Upper lobe of right lung (tissue), 1 donor: ENCODE data around the gene SH3BGRL2. TPM values are rescaled to one million over a fixed set of nuclear protein-coding genes. Genes with fewer than 3 reads are reported as not detected.

Experiments
- ATAC-seq: fragments of 200-7000 bp; cut with Tn5 transposase; one replicate; pipeline ENCODE4 v1.9.1; 2020; ENCODE audit warnings: mild to moderate bottlenecking, moderate library complexity
- DNase-seq: peaks from one replicate; pipeline ENCODE4 v3.0.0-alpha.2; 2020
- H3K27ac ChIP-seq: fragments of 200-600 bp; one replicate; pipeline ENCODE4 v1.8.0; 2022
- H3K27me3 ChIP-seq: fragments of 200-600 bp; one replicate; pipeline ENCODE4 v1.8.0; 2022; ENCODE audit warnings: mild to moderate bottlenecking
- H3K36me3 ChIP-seq: fragments of 200-600 bp; one replicate; pipeline ENCODE4 v1.8.0; 2022
- H3K4me1 ChIP-seq: fragments of 200-600 bp; one replicate; pipeline ENCODE4 v1.8.0; 2022
- H3K4me3 ChIP-seq: fragments of 200-600 bp; one replicate; pipeline ENCODE4 v1.8.0; 2022; ENCODE audit warnings: mild to moderate bottlenecking
- H3K9me3 ChIP-seq: fragments of 200-600 bp; one replicate; pipeline ENCODE4 v1.8.0; 2022
- CTCF ChIP-seq: fragments of 200-600 bp; IDR thresholded peaks from one replicate; pipeline ENCODE4 v1.8.0; 2022; ENCODE audit warnings: antibody characterized with exemption
- intact Hi-C: fragments of 100-400 bp; cut with DNase I; formaldehyde crosslinking; loops from one replicate; pipeline ENCODE4 v1.11.0; 2022
- total RNA-seq: library from RNA; stranded (reverse); fragmentation: NEBNext Ultra II Directional; extraction: Animal tissue kit (Norgen Biotek cat#: 25700); gene quantifications from one replicate; pipeline ENCODE4 v1.2.1, GENCODE V29; 2021
- donor health status: DM: no; HTN: yes; CAD: no; lungs with severe emphysema.

SH3BGRL2 gene
- total RNA-seq, 1 donor from 2014 or later, result 33.9 TPM

GRCh38 chr6:79609225-79609595 lies 21.9 kb upstream of the SH3BGRL2 start:
- H3K27me3 ChIP-seq, result no peaks in the 10 kb centered on the region
- no peaks in the 10 kb centered on the region for H3K9me3 ChIP-seq
- no peak for TF ChIP-seq CTCF
- no peak overlapping the region for H3K27ac ChIP-seq
- ATAC-seq (no peak), DNase-seq (no peak)
- H3K36me3 ChIP-seq, result no peaks in the 10 kb centered on the region
- H3K4me3 ChIP-seq, result no peak overlapping the region
- intact Hi-C loops, result no loop called here
- no peaks in the 10 kb centered on the region for H3K4me1 ChIP-seq

GRCh38 chr6:79610306-79611009 lies 20.7 kb upstream of the SH3BGRL2 start:
- no peak for ATAC-seq
- Histone ChIP-seq H3K4me1 (no peaks in the 10 kb centered on the region), H3K36me3 (no peaks in the 10 kb centered on the region), H3K4me3 (no peak overlapping the region), H3K27me3 (no peaks in the 10 kb centered on the region), H3K9me3 (no peaks in the 10 kb centered on the region), H3K27ac (no peak overlapping the region)
- intact Hi-C loops, result no loop called here
- TF ChIP-seq CTCF, result no peak
- DNase-seq, result no peak

- DNase-seq (no peak), ATAC-seq (no peak)
- Histone ChIP-seq H3K4me1 (no peaks in the 10 kb centered on the region), H3K9me3 (no peaks in the 10 kb centered on the region), H3K27me3 (no peaks in the 10 kb centered on the region), H3K36me3 (no peaks in the 10 kb centered on the region), H3K4me3 (no peak overlapping the region), H3K27ac (no peak overlapping the region)
- no peak for TF ChIP-seq CTCF
- intact Hi-C loops, result no loop called here
These were observed 18.7 kb upstream of the SH3BGRL2 start for GRCh38 chr6:79612457-79612856.

GRCh38 chr6:79612918-79613317 lies 18.2 kb upstream of the SH3BGRL2 start:
- H3K9me3 ChIP-seq, result no peaks in the 10 kb centered on the region
- intact Hi-C loops, result no loop called here
- DNase-seq, result no peak
- no peaks in the 10 kb centered on the region for H3K36me3 ChIP-seq
- ATAC-seq, result no peak
- H3K4me3 ChIP-seq, result no peak overlapping the region
- no peak overlapping the region for H3K27ac ChIP-seq
- no peak for TF ChIP-seq CTCF
- no peaks in the 10 kb centered on the region for H3K4me1 ChIP-seq
- no peaks in the 10 kb centered on the region for H3K27me3 ChIP-seq

- Histone ChIP-seq H3K4me1 (no peaks in the 10 kb centered on the region), H3K9me3 (no peaks in the 10 kb centered on the region), H3K4me3 (no peak overlapping the region), H3K36me3 (no peaks in the 10 kb centered on the region), H3K27me3 (no peaks in the 10 kb centered on the region), H3K27ac (no peak overlapping the region)
- TF ChIP-seq CTCF, result no peak
- ATAC-seq (no peak), DNase-seq (no peak)
- intact Hi-C loops, result no loop called here
These were observed 17.2 kb upstream of the SH3BGRL2 start for GRCh38 chr6:79613912-79614311.
